ENCODE measurements around the gene SLC4A9. TPM values are rescaled to one million over a fixed set of nuclear protein-coding genes. Genes with fewer than 3 reads are reported as not detected.

Gene SLC4A9
- total RNA-seq, 1 donor from 2014 or later: 0.23 TPM

GRCh38 chr5:140371356-140372151 lies 11.6 kb downstream of the SLC4A9 start:
- TF ChIP-seq CTCF (IDR thresholded peaks at IDR 0.05; ENCODE audit: unreplicated experiment): no peak
- Mint-ChIP-seq H3K9me3 (ENCODE audit: unreplicated experiment) (no peaks in the 10 kb centered on the region), H3K4me1 (ENCODE audit: unreplicated experiment) (peaks cover 12% of the 10 kb centered on the region), H3K36me3 (ENCODE audit: low read depth, unreplicated experiment) (no peaks in the 10 kb centered on the region), H3K4me3 (ENCODE audit: unreplicated experiment) (no peak overlapping the region), H3K27me3 (ENCODE audit: unreplicated experiment) (peaks cover 10% of the 10 kb centered on the region), H3K27ac (ENCODE audit: unreplicated experiment) (no peak overlapping the region)
- DNase-seq (ENCODE audit: low spot score): no peak

GRCh38 chr5:140372971-140373487 lies 13.0 kb downstream of the SLC4A9 start:
- TF ChIP-seq CTCF (IDR thresholded peaks at IDR 0.05; ENCODE audit: unreplicated experiment): peak; percentile 78
- H3K27ac Mint-ChIP-seq (ENCODE audit: unreplicated experiment): peak overlapping the region; percentile 76
- H3K4me1 Mint-ChIP-seq (ENCODE audit: unreplicated experiment): peaks cover 12% of the 10 kb centered on the region
- H3K4me3 Mint-ChIP-seq (ENCODE audit: unreplicated experiment): peak overlapping the region; percentile 51
- peak; percentile 70 for DNase-seq (ENCODE audit: low spot score)
- H3K27me3 Mint-ChIP-seq (ENCODE audit: unreplicated experiment): peaks cover 10% of the 10 kb centered on the region
- H3K9me3 Mint-ChIP-seq (ENCODE audit: unreplicated experiment): no peaks in the 10 kb centered on the region
- H3K36me3 Mint-ChIP-seq (ENCODE audit: low read depth, unreplicated experiment): no peaks in the 10 kb centered on the region

- no peak for DNase-seq (ENCODE audit: low spot score)
- H3K27me3 Mint-ChIP-seq (ENCODE audit: unreplicated experiment): peaks cover 1% of the 10 kb centered on the region
- peaks cover 11% of the 10 kb centered on the region for H3K4me1 Mint-ChIP-seq (ENCODE audit: unreplicated experiment)
- H3K9me3 Mint-ChIP-seq (ENCODE audit: unreplicated experiment): no peaks in the 10 kb centered on the region
- TF ChIP-seq CTCF (IDR thresholded peaks at IDR 0.05; ENCODE audit: unreplicated experiment): no peak
- H3K4me3 Mint-ChIP-seq (ENCODE audit: unreplicated experiment): no peak overlapping the region
- no peaks in the 10 kb centered on the region for H3K36me3 Mint-ChIP-seq (ENCODE audit: low read depth, unreplicated experiment)
- no peak overlapping the region for H3K27ac Mint-ChIP-seq (ENCODE audit: unreplicated experiment)
Observed at GRCh38 chr5:140381351-140381750, 21.4 kb downstream of the SLC4A9 start.

- Mint-ChIP-seq H3K36me3 (ENCODE audit: low read depth, unreplicated experiment) (no peaks in the 10 kb centered on the region), H3K27ac (ENCODE audit: unreplicated experiment) (no peak overlapping the region), H3K4me3 (ENCODE audit: unreplicated experiment) (no peak overlapping the region), H3K27me3 (ENCODE audit: unreplicated experiment) (peaks cover 1% of the 10 kb centered on the region), H3K4me1 (ENCODE audit: unreplicated experiment) (peaks cover 11% of the 10 kb centered on the region), H3K9me3 (ENCODE audit: unreplicated experiment) (no peaks in the 10 kb centered on the region)
- no peak for TF ChIP-seq CTCF (IDR thresholded peaks at IDR 0.05; ENCODE audit: unreplicated experiment)
- no peak for DNase-seq (ENCODE audit: low spot score)
Observed at GRCh38 chr5:140381972-140382371, 22.0 kb downstream of the SLC4A9 start.

- Mint-ChIP-seq H3K27me3 (ENCODE audit: unreplicated experiment) (peaks cover 1% of the 10 kb centered on the region), H3K4me3 (ENCODE audit: unreplicated experiment) (no peak overlapping the region), H3K36me3 (ENCODE audit: low read depth, unreplicated experiment) (no peaks in the 10 kb centered on the region), H3K4me1 (ENCODE audit: unreplicated experiment) (peaks cover 11% of the 10 kb centered on the region), H3K27ac (ENCODE audit: unreplicated experiment) (no peak overlapping the region), H3K9me3 (ENCODE audit: unreplicated experiment) (no peaks in the 10 kb centered on the region)
- no peak for TF ChIP-seq CTCF (IDR thresholded peaks at IDR 0.05; ENCODE audit: unreplicated experiment)
- DNase-seq (ENCODE audit: low spot score): no peak
Observed at GRCh38 chr5:140382866-140383265, 22.9 kb downstream of the SLC4A9 start.

Measured in endothelial cell (in vitro differentiated cells).